ENCODE data around the gene MARCHF3. TPM values are rescaled to one million over a fixed set of nuclear protein-coding genes. Genes with fewer than 3 reads are reported as not detected.
A peak's percentile ranks its signal among the peaks of the same experiment; 100 is the strongest.

The MARCHF3 gene
- total RNA-seq, 1 experiment from 2014 or later, result 16.1 TPM

- peak; percentile 93 for TF ChIP-seq E2F5 (CRISPR knock-in tag; IDR thresholded peaks at IDR 0.05)
- no peak for TF ChIP-seq ATF3 (CRISPR knock-in tag; conservative IDR thresholded peaks at IDR 0.05)
- TF ChIP-seq SP1 (CRISPR knock-in tag; conservative IDR thresholded peaks at IDR 0.05), result peak; percentile 96
- no peak for TF ChIP-seq ZNF532 (CRISPR knock-in tag; IDR thresholded peaks at IDR 0.05; ENCODE audit: borderline replicate concordance)
- TF ChIP-seq SOX15 (CRISPR knock-in tag; IDR thresholded peaks at IDR 0.05), result no peak
- peak; percentile 96; the same call in 1 of the 2 replicates for TF ChIP-seq NR3C1 (CRISPR knock-in tag; conservative IDR thresholded peaks at IDR 0.05; ENCODE audit: low read depth)
- peak; percentile 82 for TF ChIP-seq MAX (CRISPR knock-in tag; IDR thresholded peaks at IDR 0.05)
- 0 out of 2 replicates have a peak, but pooled peaks have one; percentile 54 for TF ChIP-seq FOXK1 (CRISPR knock-in tag; IDR thresholded peaks at IDR 0.05)
- TF ChIP-seq NFE2L1 (CRISPR knock-in tag; IDR thresholded peaks at IDR 0.05), result peak; percentile 65; the same call in 1 of the 2 replicates
- TF ChIP-seq PREB (CRISPR knock-in tag; IDR thresholded peaks at IDR 0.05; ENCODE audit: borderline replicate concordance), result peak; percentile 13; the same call in 1 of the 2 replicates
- TF ChIP-seq AFF4 (CRISPR knock-in tag; IDR thresholded peaks at IDR 0.05; ENCODE audit: borderline replicate concordance), result peak; percentile 16; the same call in 1 of the 2 replicates
- TF ChIP-seq ATF1 (CRISPR knock-in tag; IDR thresholded peaks at IDR 0.05), result 0 out of 2 replicates have a peak, but pooled peaks have one; percentile 39
- peak; percentile 20; the same call in 1 of the 2 replicates for TF ChIP-seq FOXP4 (CRISPR knock-in tag; IDR thresholded peaks at IDR 0.05)
- no peak for TF ChIP-seq ZNF219 (CRISPR knock-in tag; IDR thresholded peaks at IDR 0.05; ENCODE audit: borderline replicate concordance)
- 0 out of 2 replicates have a peak, but pooled peaks have one; percentile 13 for TF ChIP-seq FOXP1 (CRISPR knock-in tag; IDR thresholded peaks at IDR 0.05; ENCODE audit: borderline replicate concordance)
- no peak for TF ChIP-seq ZNF138 (CRISPR knock-in tag; conservative IDR thresholded peaks at IDR 0.05)
- TF ChIP-seq MYBL2 (CRISPR knock-in tag; IDR thresholded peaks at IDR 0.05), result peak; percentile 50; the same call in 1 of the 2 replicates
- TF ChIP-seq ATF2 (CRISPR knock-in tag; IDR thresholded peaks at IDR 0.05; ENCODE audit: borderline replicate concordance, low read depth), result no peak
- peak; percentile 52; the same call in 1 of the 2 replicates for TF ChIP-seq CREB1 (CRISPR knock-in tag; IDR thresholded peaks at IDR 0.05)
These were observed at the start of gene MARCHF3 (continued) for GRCh38 chr5:127030259-127031146.

Data from WTC11 (cell line).